ENCODE data around the gene SH3D21.

Gene SH3D21

GRCh38 chr1:36303244-36303643, 2.9 kb upstream of the SH3D21 start:
- in situ Hi-C loops (cut with MboI; ENCODE audit: low sequenced_read_pairs) = no loop called here

- in situ Hi-C loops (cut with MboI; ENCODE audit: low sequenced_read_pairs) = no loop called here
Observed at GRCh38 chr1:36303650-36304360, 2.4 kb upstream of the SH3D21 start.

- in situ Hi-C loops (cut with MboI; ENCODE audit: low sequenced_read_pairs) = no loop called here
Observed at GRCh38 chr1:36304521-36304920, 1.6 kb upstream of the SH3D21 start.

- in situ Hi-C loops (cut with MboI; ENCODE audit: low sequenced_read_pairs) = no loop called here
Observed at GRCh38 chr1:36304970-36305914, 926 bp upstream of the SH3D21 start.

GRCh38 chr1:36305915-36306209, 306 bp upstream of the SH3D21 start:
- in situ Hi-C loops (cut with MboI; ENCODE audit: low sequenced_read_pairs) = no loop called here

GRCh38 chr1:36306902-36307456, 811 bp downstream of the SH3D21 start:
- in situ Hi-C loops (cut with MboI; ENCODE audit: low sequenced_read_pairs) = no loop called here

- in situ Hi-C loops (cut with MboI; ENCODE audit: low sequenced_read_pairs) = no loop called here
Observed at GRCh38 chr1:36307601-36308330, 1.6 kb downstream of the SH3D21 start.

- in situ Hi-C loops (cut with MboI; ENCODE audit: low sequenced_read_pairs) = no loop called here
Observed at GRCh38 chr1:36309397-36309796, 3.2 kb downstream of the SH3D21 start.

- in situ Hi-C loops (cut with MboI; ENCODE audit: low sequenced_read_pairs) = no loop called here
Observed at GRCh38 chr1:36320291-36320761, 14.2 kb downstream of the SH3D21 start.

- in situ Hi-C loops (cut with MboI; ENCODE audit: low sequenced_read_pairs) = no loop called here
Observed at GRCh38 chr1:36320767-36321118, 14.6 kb downstream of the SH3D21 start.

GRCh38 chr1:36321119-36321951, 15.2 kb downstream of the SH3D21 start:
- in situ Hi-C loops (cut with MboI; ENCODE audit: low sequenced_read_pairs) = no loop called here

GRCh38 chr1:36322041-36322785, 16.0 kb downstream of the SH3D21 start:
- in situ Hi-C loops (cut with MboI; ENCODE audit: low sequenced_read_pairs) = no loop called here

- in situ Hi-C loops (cut with MboI; ENCODE audit: low sequenced_read_pairs) = no loop called here
Observed at GRCh38 chr1:36322786-36323635, 16.8 kb downstream of the SH3D21 start.

GRCh38 chr1:36323636-36324352, 17.6 kb downstream of the SH3D21 start, which contains the start of gene EVA1B:
Gene EVA1B (minus strand): TSS chr1:36323645. CDS start chr1:36323037, 608 bp downstream.
- in situ Hi-C loops (cut with MboI; ENCODE audit: low sequenced_read_pairs) = no loop called here

- in situ Hi-C loops (cut with MboI; ENCODE audit: low sequenced_read_pairs) = no loop called here
Observed at GRCh38 chr1:36324353-36324703, 18.2 kb downstream of the SH3D21 start.

- in situ Hi-C loops (cut with MboI; ENCODE audit: low sequenced_read_pairs) = no loop called here
Observed at GRCh38 chr1:36326499-36326898, 20.3 kb downstream of the SH3D21 start.

GRCh38 chr1:36327421-36328087, 21.4 kb downstream of the SH3D21 start:
- in situ Hi-C loops (cut with MboI; ENCODE audit: low sequenced_read_pairs) = no loop called here

GRCh38 chr1:36328088-36328480, 21.9 kb downstream of the SH3D21 start:
- in situ Hi-C loops (cut with MboI; ENCODE audit: low sequenced_read_pairs) = no loop called here
